MCF 10A (cell line): ENCODE results near the gene ZBTB7C. TPM values are rescaled to one million over a fixed set of nuclear protein-coding genes. Genes with fewer than 3 reads are reported as not detected.
A peak's percentile ranks its signal among the peaks of the same experiment; 100 is the strongest.

ENCODE experiments used
- BruUV-seq: library from RNA; stranded (reverse); fragments of 400-500 nt; replicated peaks from 2 replicates; lab custom pipeline; 2021; lab: Mats Ljungman, UMichigan
- CTCF ChIA-PET: fragments of 300-600 bp; sonication (Branson Sonifier 250); formaldehyde crosslinking; extraction: SDS; loops from one replicate; lab custom pipeline; 2021; ENCODE audit warnings: antibody characterized with exemption, inconsistent platforms; lab: Yijun Ruan, JAX
- POLR2A ChIA-PET: fragments of 300-600, 350-650 bp; sonication (Branson Sonifier 250); formaldehyde crosslinking; extraction: SDS; loops from one replicate; lab custom pipeline; 2020; ENCODE audit warnings: antibody characterized with exemption, inconsistent platforms; lab: Yijun Ruan, JAX
- DNase-seq: peaks from one replicate; pipeline ENCODE4 v3.0.0-alpha.2; 2018; ENCODE audit not compliant: unreplicated experiment
- H3K27ac Mint-ChIP-seq: one replicate; pipeline ENCODE4 v1.8.0; 2022; ENCODE audit warnings: mild to moderate bottlenecking, low read depth, mixed read lengths; ENCODE audit not compliant: unreplicated experiment
- H3K27me3 Mint-ChIP-seq: one replicate; pipeline ENCODE4 v1.8.0; 2022; ENCODE audit warnings: mixed read lengths; ENCODE audit not compliant: insufficient read depth, unreplicated experiment
- H3K36me3 Mint-ChIP-seq: one replicate; pipeline ENCODE4 v1.8.0; 2022; ENCODE audit warnings: mild to moderate bottlenecking, moderate library complexity, mixed read lengths; ENCODE audit not compliant: insufficient read depth, unreplicated experiment
- H3K4me1 Mint-ChIP-seq: one replicate; pipeline ENCODE4 v1.8.0; 2022; ENCODE audit warnings: mixed read lengths; ENCODE audit not compliant: insufficient read depth, unreplicated experiment
- H3K4me3 Mint-ChIP-seq: one replicate; pipeline ENCODE4 v1.8.0; 2022; ENCODE audit warnings: mild to moderate bottlenecking, moderate library complexity, mixed read lengths; ENCODE audit not compliant: unreplicated experiment
- H3K9me3 Mint-ChIP-seq: one replicate; pipeline ENCODE4 v1.8.0; 2022; ENCODE audit warnings: mixed read lengths; ENCODE audit not compliant: unreplicated experiment
- intact Hi-C: fragments of 100-400 bp; cut with micrococcal nuclease; formaldehyde crosslinking; loops from 2 replicates; pipeline ENCODE4 v1.14.1; 2022
- total RNA-seq: library from RNA; stranded (reverse); gene quantifications from 2 replicates; pipeline ENCODE4 v1.2.3, GENCODE V29; 2022
- TF ChIP-seq, protein P1 (sequence below): fragments of 200-600 bp; IDR thresholded peaks from one replicate; pipeline ENCODE4 v1.8.0; 2022; ENCODE audit warnings: antibody characterized with exemption, mild to moderate bottlenecking; ENCODE audit not compliant: unreplicated experiment

ZBTB7C gene
- total RNA-seq, 1 experiment from 2014 or later, result 0.42 TPM

GRCh38 chr18:48152549-48152948 is 256.6 kb downstream of the ZBTB7C start:
- Mint-ChIP-seq H3K27ac (peak overlapping the region; percentile 84), H3K27me3 (no peaks in the 10 kb centered on the region), H3K9me3 (no peaks in the 10 kb centered on the region), H3K4me1 (peaks cover 50% of the 10 kb centered on the region), H3K4me3 (no peak overlapping the region), H3K36me3 (no peaks in the 10 kb centered on the region)
- POLR2A ChIA-PET, result interaction anchor here (1.0 to 1.2 kb wide), 2 partner anchors 12 to 18 kb away, joined by 3 to 4 read pairs; no protein-coding TSS in a partner anchor
- TF ChIP-seq, protein P1, sequence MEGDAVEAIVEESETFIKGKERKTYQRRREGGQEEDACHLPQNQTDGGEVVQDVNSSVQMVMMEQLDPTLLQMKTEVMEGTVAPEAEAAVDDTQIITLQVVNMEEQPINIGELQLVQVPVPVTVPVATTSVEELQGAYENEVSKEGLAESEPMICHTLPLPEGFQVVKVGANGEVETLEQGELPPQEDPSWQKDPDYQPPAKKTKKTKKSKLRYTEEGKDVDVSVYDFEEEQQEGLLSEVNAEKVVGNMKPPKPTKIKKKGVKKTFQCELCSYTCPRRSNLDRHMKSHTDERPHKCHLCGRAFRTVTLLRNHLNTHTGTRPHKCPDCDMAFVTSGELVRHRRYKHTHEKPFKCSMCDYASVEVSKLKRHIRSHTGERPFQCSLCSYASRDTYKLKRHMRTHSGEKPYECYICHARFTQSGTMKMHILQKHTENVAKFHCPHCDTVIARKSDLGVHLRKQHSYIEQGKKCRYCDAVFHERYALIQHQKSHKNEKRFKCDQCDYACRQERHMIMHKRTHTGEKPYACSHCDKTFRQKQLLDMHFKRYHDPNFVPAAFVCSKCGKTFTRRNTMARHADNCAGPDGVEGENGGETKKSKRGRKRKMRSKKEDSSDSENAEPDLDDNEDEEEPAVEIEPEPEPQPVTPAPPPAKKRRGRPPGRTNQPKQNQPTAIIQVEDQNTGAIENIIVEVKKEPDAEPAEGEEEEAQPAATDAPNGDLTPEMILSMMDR, result no peak
- peak; percentile 84 for DNase-seq
- intact Hi-C loops, result loop anchor here (10.0 kb wide), 1 partner anchor 118 kb away; no protein-coding TSS in a partner anchor
- CTCF ChIA-PET, result interaction anchor here (0.6 kb wide), 1 partner anchor 294 kb away, joined by 3 read pairs; no protein-coding TSS in a partner anchor
- BruUV-seq, result no TSS peak

DNA sequence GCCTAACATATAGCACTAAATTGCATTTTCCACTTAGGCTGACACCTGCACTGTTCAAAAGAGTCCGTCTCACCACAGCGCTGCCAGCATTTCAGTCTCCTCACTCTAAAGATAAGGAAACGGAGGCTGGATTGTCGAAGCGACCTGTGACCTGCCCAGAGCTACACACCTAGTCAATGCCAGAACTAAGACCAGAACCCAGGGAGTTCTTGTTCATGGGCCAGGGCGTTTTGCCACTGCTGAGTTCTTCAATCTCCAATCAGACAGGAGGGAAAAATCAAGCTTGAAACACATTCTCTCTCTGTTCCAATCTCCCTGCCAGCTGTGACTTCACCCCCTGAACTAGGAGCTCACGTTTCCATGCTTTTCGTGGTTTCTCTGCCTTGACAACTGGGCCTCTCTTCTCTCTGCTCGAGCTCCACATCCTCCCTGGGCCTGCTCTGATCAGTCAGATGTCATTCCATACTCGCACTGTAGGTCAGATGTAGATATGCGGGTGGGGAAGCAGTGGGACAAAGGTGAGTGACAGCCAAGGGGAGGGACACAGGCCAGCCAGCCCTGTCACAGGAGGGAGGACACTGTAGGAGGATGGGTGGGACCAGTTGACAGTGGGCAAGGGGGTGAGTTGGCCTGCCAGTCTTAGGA is 257.6 kb downstream of the ZBTB7C start:
- H3K9me3 Mint-ChIP-seq, result no peaks in the 10 kb centered on the region

GRCh38 chr18:48149020-48149685 is 260.0 kb downstream of the ZBTB7C start:
- Mint-ChIP-seq H3K36me3 (no peaks in the 10 kb centered on the region), H3K4me3 (no peak overlapping the region), H3K4me1 (peaks cover 26% of the 10 kb centered on the region), H3K27me3 (no peaks in the 10 kb centered on the region), H3K9me3 (no peaks in the 10 kb centered on the region), H3K27ac (no peak overlapping the region)
- CTCF ChIA-PET, result interaction anchor here (0.6 to 1.4 kb wide), 3 partner anchors 119 to 296 kb away, joined by 3 to 6 read pairs (median 3); no protein-coding TSS in a partner anchor
- intact Hi-C loops, result no loop called here
- POLR2A ChIA-PET, result no interaction called here
- DNase-seq, result no peak
- TF ChIP-seq, protein P1, result no peak
- BruUV-seq, result no TSS peak

More for the DNA sequence above, 257.6 kb downstream of the ZBTB7C start:
- no peak for DNase-seq
- no peaks in the 10 kb centered on the region for H3K27me3 Mint-ChIP-seq
- H3K4me3 Mint-ChIP-seq, result no peak overlapping the region
- no peaks in the 10 kb centered on the region for H3K36me3 Mint-ChIP-seq
- intact Hi-C loops, result loop anchor here (10.0 kb wide), 1 partner anchor 117 kb away; no protein-coding TSS in a partner anchor
- BruUV-seq, result no TSS peak
- POLR2A ChIA-PET, result no interaction called here
- H3K4me1 Mint-ChIP-seq, result peaks cover 46% of the 10 kb centered on the region
- TF ChIP-seq, protein P1, result no peak
- CTCF ChIA-PET, result interaction anchor here (1.1 kb wide), 1 partner anchor 294 kb away, joined by 4 read pairs; no protein-coding TSS in a partner anchor
- no peak overlapping the region for H3K27ac Mint-ChIP-seq

DNA sequence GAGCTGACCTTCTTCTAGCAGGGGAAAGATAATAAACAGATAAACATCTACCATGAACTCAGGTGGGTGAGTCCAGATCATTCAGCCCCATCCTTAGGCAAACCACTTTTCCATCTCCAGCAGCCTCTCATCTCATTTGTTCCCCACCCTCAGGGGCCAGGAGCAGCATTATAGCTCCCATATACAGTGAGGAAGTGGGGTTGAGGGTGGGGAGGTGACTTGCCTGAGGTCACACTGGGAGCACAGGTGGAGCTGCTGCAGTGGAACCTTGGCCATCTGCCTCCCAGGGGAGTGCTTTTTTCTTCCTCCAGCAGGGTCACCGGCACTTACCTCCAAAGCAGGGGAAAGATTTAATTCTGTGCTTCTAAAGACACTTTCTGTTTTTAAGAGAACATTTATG is 266.2 kb downstream of the ZBTB7C start:
- POLR2A ChIA-PET, result no interaction called here
- no peaks in the 10 kb centered on the region for H3K36me3 Mint-ChIP-seq
- no peaks in the 10 kb centered on the region for H3K27me3 Mint-ChIP-seq
- H3K4me1 Mint-ChIP-seq, result peaks cover 27% of the 10 kb centered on the region
- no peaks in the 10 kb centered on the region for H3K9me3 Mint-ChIP-seq
- TF ChIP-seq, protein P1, result no peak
- no peak for DNase-seq
- H3K27ac Mint-ChIP-seq, result no peak overlapping the region
- CTCF ChIA-PET, result no interaction called here
- no TSS peak for BruUV-seq
- no peak overlapping the region for H3K4me3 Mint-ChIP-seq
- intact Hi-C loops, result no loop called here
